ENCODE data around the gene SCMH1.
A peak's percentile ranks its signal among the peaks of the same experiment; 100 is the strongest.

Gene SCMH1

GRCh38 chr1:41274752-41275545 is 32.8 kb upstream of the SCMH1 start:
- H3K4me3 ChIP-seq (ENCODE audit: low read depth, low read length) = no peak overlapping the region
- TF ChIP-seq CTCF (IDR thresholded peaks at IDR 0.05; ENCODE audit: borderline replicate concordance, insufficient read depth, low read depth, low read length) = no peak

- no peak overlapping the region for H3K4me3 ChIP-seq (ENCODE audit: low read depth, low read length)
- no peak for TF ChIP-seq CTCF (IDR thresholded peaks at IDR 0.05; ENCODE audit: borderline replicate concordance, insufficient read depth, low read depth, low read length)
Measured at GRCh38 chr1:41272601-41273000, 30.5 kb upstream of the SCMH1 start.

- H3K4me3 ChIP-seq (ENCODE audit: low read depth, low read length) = no peak overlapping the region
- peak; percentile 97 for TF ChIP-seq CTCF (IDR thresholded peaks at IDR 0.05; ENCODE audit: borderline replicate concordance, insufficient read depth, low read depth, low read length)
Measured at GRCh38 chr1:41268154-41268770, 26.2 kb upstream of the SCMH1 start.

- H3K4me3 ChIP-seq (ENCODE audit: low read depth, low read length) = no peak overlapping the region
- TF ChIP-seq CTCF (IDR thresholded peaks at IDR 0.05; ENCODE audit: borderline replicate concordance, insufficient read depth, low read depth, low read length) = no peak
Measured at GRCh38 chr1:41261926-41262618, 20.0 kb upstream of the SCMH1 start.

GRCh38 chr1:41260768-41261167 is 18.7 kb upstream of the SCMH1 start:
- no peak overlapping the region for H3K4me3 ChIP-seq (ENCODE audit: low read depth, low read length)
- no peak for TF ChIP-seq CTCF (IDR thresholded peaks at IDR 0.05; ENCODE audit: borderline replicate concordance, insufficient read depth, low read depth, low read length)

GRCh38 chr1:41259221-41259620 is 17.1 kb upstream of the SCMH1 start:
- no peak for TF ChIP-seq CTCF (IDR thresholded peaks at IDR 0.05; ENCODE audit: borderline replicate concordance, insufficient read depth, low read depth, low read length)

More at GRCh38 chr1:41259221-41259620, 17.1 kb upstream of the SCMH1 start:
- H3K4me3 ChIP-seq (ENCODE audit: low read depth, low read length) = no peak overlapping the region
